Endothelial cell of umbilical vein (primary cell): ENCODE measurements around the gene TARBP2. TPM values are rescaled to one million over a fixed set of nuclear protein-coding genes. Genes with fewer than 3 reads are reported as not detected.

Experiments used
- BruUV-seq: library from RNA; stranded (reverse); fragments of 400-500 nt; replicated peaks from 2 replicates; lab custom pipeline; 2021; lab: Mats Ljungman, UMichigan
- CTCF ChIA-PET: fragments of 300-600, 350-600 bp; sonication (Branson Sonifier 250); formaldehyde crosslinking; loops from one replicate; lab custom pipeline; 2021; ENCODE audit warnings: antibody characterized with exemption, inconsistent platforms; lab: Charles Lee
- POLR2A ChIA-PET: fragments of 300-600, 350-600 bp; sonication (Branson Sonifier 250); formaldehyde crosslinking; loops from one replicate; lab custom pipeline; 2021; ENCODE audit warnings: antibody characterized with exemption, inconsistent platforms; lab: Charles Lee
- DNase-seq: peaks from one replicate; pipeline ENCODE4 v3.0.0-alpha.2; 2011; ENCODE audit warnings: low read depth, low spot score
- FAIRE-seq: peaks from 2 replicates; lab custom pipeline; 2011; peaks lifted over from hg19 to GRCh38; lab: Jason Lieb, UNC
- H2AFZ ChIP-seq: 2 replicates; pipeline ENCODE4 v1.6.0; 2012; ENCODE audit warnings: low read depth, low read length, control low read depth, inconsistent platforms
- H3K27ac ChIP-seq: 2 replicates; pipeline ENCODE4 v1.5.1; 2011; ENCODE audit warnings: low read depth, mild to moderate bottlenecking, control low read depth, low read length, moderate library complexity; ENCODE audit not compliant: insufficient read depth
- H3K27me3 ChIP-seq, 2 experiments: 2 replicates each; pipeline versions ENCODE4 v1.6.0 to v1.6.1; 2011; ENCODE audit warnings: low read length in 2 of 2, mixed read lengths in 1 of 2; ENCODE audit not compliant: control insufficient read depth in 2 of 2, insufficient read depth in 2 of 2
- H3K36me3 ChIP-seq, 2 experiments: 2 replicates in 1 of 2; 3 replicates in 1 of 2; pipeline ENCODE4 v1.5.1; 2011; ENCODE audit warnings: low read length in 2 of 2, mild to moderate bottlenecking in 1 of 2, moderate library complexity in 1 of 2; ENCODE audit not compliant: control insufficient read depth in 2 of 2, insufficient read depth in 2 of 2; ENCODE audit errors: extremely low read depth in 1 of 2
- H3K4me1 ChIP-seq: 3 replicates; pipeline ENCODE4 v1.5.1; 2011; ENCODE audit warnings: mild to moderate bottlenecking, low read length; ENCODE audit not compliant: control insufficient read depth, insufficient read depth; ENCODE audit errors: extremely low read depth
- H3K4me2 ChIP-seq: 2 replicates; pipeline ENCODE4 v1.6.1; 2011; ENCODE audit warnings: low read length, control low read depth, mixed read lengths; ENCODE audit not compliant: insufficient read depth
- H3K4me3 ChIP-seq, 3 experiments: fragments of 200-600 bp in 1 of 3; sonication (generic), shearing (Covaris generic) in 1 of 3; replicated peaks in 1 of 3; 2 replicates each; pipeline ENCODE4 v1.5.1; 2011 to 2016; ENCODE audit warnings: control low read depth in 3 of 3, low read length in 3 of 3, mild to moderate bottlenecking in 2 of 3, inconsistent platforms in 1 of 3, low read depth in 1 of 3, moderate library complexity in 1 of 3; ENCODE audit not compliant: insufficient read depth in 1 of 3
- H3K79me2 ChIP-seq: 2 replicates; pipeline ENCODE4 v1.6.0; 2012; ENCODE audit warnings: low read length, inconsistent platforms; ENCODE audit not compliant: control insufficient read depth, insufficient read depth
- H3K9ac ChIP-seq: replicated peaks from 2 replicates; pipeline ENCODE3; 2011; ENCODE audit warnings: low read length, control low read depth; ENCODE audit not compliant: insufficient read depth; ENCODE audit errors: extremely low read depth
- H3K9me1 ChIP-seq: replicated peaks from 3 replicates; pipeline ENCODE4 v1.6.0; 2011; ENCODE audit warnings: mild to moderate bottlenecking, low read length; ENCODE audit not compliant: control insufficient read depth, insufficient read depth; ENCODE audit errors: extremely low read depth
- H3K9me3 ChIP-seq: replicated peaks from 2 replicates; pipeline ENCODE4 v1.5.1; 2012; ENCODE audit warnings: low read length, inconsistent platforms; ENCODE audit not compliant: control insufficient read depth, insufficient read depth
- H4K20me1 ChIP-seq: replicated peaks from 2 replicates; pipeline ENCODE3; 2011; ENCODE audit warnings: mild to moderate bottlenecking, low read length; ENCODE audit not compliant: control insufficient read depth, insufficient read depth; ENCODE audit errors: extremely low read depth
- GATA2 ChIP-seq: IDR thresholded peaks from 2 replicates; pipeline ENCODE4 v1.7.0; 2011; ENCODE audit warnings: low read depth, mild to moderate bottlenecking, moderate library complexity, mixed read lengths, low read length; ENCODE audit not compliant: insufficient read length, insufficient read depth
- JUN ChIP-seq: IDR thresholded peaks from 2 replicates; pipeline ENCODE4 v1.6.1; 2011; ENCODE audit warnings: borderline replicate concordance, low read depth; ENCODE audit not compliant: insufficient read length, insufficient read depth
- MAX ChIP-seq: IDR thresholded peaks from 2 replicates; pipeline ENCODE4 v1.6.1; 2011; ENCODE audit not compliant: insufficient read depth, insufficient read length
- POLR2A ChIP-seq: IDR thresholded peaks from 2 replicates; pipeline ENCODE4 v1.6.1; 2012; ENCODE audit warnings: low read depth, mild to moderate bottlenecking, control low read depth, low read length
- POLR2AphosphoS5 ChIP-seq: IDR thresholded peaks from 2 replicates; pipeline ENCODE4 v1.6.1; 2012; ENCODE audit warnings: low read depth, mild to moderate bottlenecking, control low read depth, low read length, moderate library complexity; ENCODE audit not compliant: insufficient read depth
- dilution Hi-C: fragments of 300-500 bp; cut with MboI; formaldehyde crosslinking; loops from one replicate; pipeline ENCODE4 v1.15.0; 2019; ENCODE audit warnings: low sequenced_read_pairs; ENCODE audit not compliant: extremely low pct_ligation_motif_present
- intact Hi-C: fragments of 100-400 bp; cut with micrococcal nuclease; formaldehyde crosslinking; loops from one replicate; pipeline ENCODE4 v1.10.0; 2022
- polyA plus RNA-seq, 4 experiments: library from polyadenylated mRNA; depleted of rRNA in 3 of 4; stranded (reverse) in 3 of 4; unstranded in 1 of 4; fragments of >200 nt; gene quantifications; 2 replicates each; pipeline versions ENCODE4 v1.2.1 to v1.2.3, GENCODE V29; 2011 to 2012; ENCODE audit warnings: missing spikeins in 1 of 4
- total RNA-seq: library from RNA; stranded (reverse); gene quantifications from 2 replicates; pipeline ENCODE4 v1.2.3, GENCODE V29; 2021

TARBP2 gene
- total and polyA plus RNA-seq, 2 donors (not counting 3 experiments of a cell fraction or from before 2014, with no cell fraction given): 57.2 to 82.8 TPM

- H3K27ac ChIP-seq: peak overlapping the region; percentile 19
- H3K9ac ChIP-seq: peak overlapping the region; percentile 14
- CTCF ChIA-PET: interaction anchor here (0.6 to 2.5 kb wide), 10 partner anchors 8 to 205 kb away, joined by 3 to 12 read pairs (median 4); partner anchors contain the start of genes AAAS and PFDN5
- peak overlapping the region; percentile 43 to 52 (median 44) for H3K4me3 ChIP-seq
- no peaks in the 10 kb centered on the region for H4K20me1 ChIP-seq
- intact Hi-C loops (loop anchor here (2.0 to 5.0 kb wide), 2 partner anchors 47 to 278 kb away; partner anchors contain the start of gene PCBP2), dilution Hi-C loops (no loop called here)
- peaks cover 0 to 10% of the 10 kb centered on the region in 2 experiments for H3K36me3 ChIP-seq
- H3K9me1 ChIP-seq: no peaks in the 10 kb centered on the region
- no peaks in the 10 kb centered on the region for H3K27me3 ChIP-seq
- peaks cover 15% of the 10 kb centered on the region for H3K79me2 ChIP-seq
- BruUV-seq: TSS peak; percentile 49
- DNase-seq: no peak
- FAIRE-seq: no peak
- peak overlapping the region; percentile 43 for H3K4me2 ChIP-seq
- TF ChIP-seq POLR2AphosphoS5 (peak; percentile 34), POLR2A (peak; percentile 68), MAX (no peak), JUN (no peak), GATA2 (no peak)
- peaks cover 32% of the 10 kb centered on the region for H3K4me1 ChIP-seq
- POLR2A ChIA-PET: interaction anchor here (0.7 to 1.6 kb wide), 9 partner anchors 18 to 791 kb away, joined by 3 to 8 read pairs (median 3); partner anchors contain the start of genes PFDN5, PRR13 and SP1
- H2AFZ ChIP-seq: no peak overlapping the region
- H3K9me3 ChIP-seq: no peaks in the 10 kb centered on the region
These were observed 824 bp upstream of the TARBP2 start for GRCh38 chr12:53500142-53500775.
